Endothelial cell of umbilical vein (primary cell): Measurements from ENCODE around the gene ALOXE3.

Experiments
- CTCF ChIP-seq, 2 donors: IDR thresholded peaks; 1 replicate in 1 of 2; 2 replicates in 1 of 2; pipeline ENCODE4 v1.5.1; 2011; ENCODE audit warnings: low read length in 2 of 2, mild to moderate bottlenecking in 2 of 2, moderate library complexity in 2 of 2, control low read depth in 1 of 2, inconsistent platforms in 1 of 2, low read depth in 1 of 2; ENCODE audit not compliant: insufficient read depth in 1 of 2; ENCODE audit errors: extremely low read depth in 1 of 2
- EZH2 ChIP-seq: IDR thresholded peaks from 2 replicates; pipeline ENCODE4 v1.6.1; 2012; ENCODE audit warnings: borderline replicate concordance, low read depth, mild to moderate bottlenecking, moderate library complexity, low read length, inconsistent platforms; ENCODE audit not compliant: severe bottlenecking
- FOS ChIP-seq: IDR thresholded peaks from 2 replicates; pipeline ENCODE4 v1.6.1; 2011; ENCODE audit warnings: mild to moderate bottlenecking, low read length, moderate library complexity, borderline replicate concordance; ENCODE audit not compliant: insufficient read depth
- GATA2 ChIP-seq: IDR thresholded peaks from 2 replicates; pipeline ENCODE4 v1.7.0; 2011; ENCODE audit warnings: low read depth, mild to moderate bottlenecking, moderate library complexity, mixed read lengths, low read length; ENCODE audit not compliant: insufficient read length, insufficient read depth
- POLR2A ChIP-seq: IDR thresholded peaks from 2 replicates; pipeline ENCODE4 v1.6.1; 2012; ENCODE audit warnings: low read depth, mild to moderate bottlenecking, control low read depth, low read length
- POLR2AphosphoS5 ChIP-seq: IDR thresholded peaks from 2 replicates; pipeline ENCODE4 v1.6.1; 2012; ENCODE audit warnings: low read depth, mild to moderate bottlenecking, control low read depth, low read length, moderate library complexity; ENCODE audit not compliant: insufficient read depth

- TF ChIP-seq CTCF (IDR thresholded peaks at IDR 0.05; ENCODE audit: extremely low read depth in 1 of 2, insufficient read depth in 1 of 2, low read depth in 1 of 2, low read length in 2 of 2) (no peak), EZH2 (no peak), GATA2 (no peak), POLR2A (no peak), FOS (no peak), POLR2AphosphoS5 (no peak)
Measured at GRCh38 chr17:8062435-8062806, 55.9 kb downstream of the ALOXE3 start.
